ENCODE measurements around the gene AGBL3. TPM values are rescaled to one million over a fixed set of nuclear protein-coding genes. Genes with fewer than 3 reads are reported as not detected.

Gene AGBL3
- total and polyA plus RNA-seq, 2 of the 8 experiments (the other 6 are each of a cell fraction or from before 2014, with no cell fraction given), result 1.1 to 1.9 TPM

GRCh38 chr7:135012229-135012628, 25.9 kb downstream of the AGBL3 start:
- Histone ChIP-seq H3K14ac (ENCODE audit: insufficient read length) (no peak overlapping the region), H3K79me1 (ENCODE audit: low read depth, low read length) (no peaks in the 10 kb centered on the region), H3K9me3 (ENCODE audit: insufficient read depth in 2 of 2, low read depth in 1 of 2, low read length in 1 of 2) (no peaks in the 10 kb centered on the region), H3K18ac (ENCODE audit: extremely low read depth, low read length) (no peak overlapping the region), H2AK5ac (ENCODE audit: low read depth, low read length) (no peak overlapping the region), H3K4me3 (ENCODE audit: extremely low read depth in 1 of 4, insufficient read depth in 2 of 4, low read depth in 3 of 4, low read length in 4 of 4) (no peak overlapping the region), H3K4me1 (replicated peaks in 1 of 4; ENCODE audit: control insufficient read depth in 3 of 4, insufficient read depth in 4 of 4, low read length in 3 of 4) (no peaks in the 10 kb centered on the region), H3K56ac (replicated peaks; ENCODE audit: insufficient read length, low read depth, low read length) (no peak overlapping the region), H3K36me3 (ENCODE audit: control insufficient read depth in 2 of 4, insufficient read depth in 4 of 4, low read length in 3 of 4) (no peaks in the 10 kb centered on the region), H2BK20ac (ENCODE audit: low read length) (no peak overlapping the region), H4K8ac (ENCODE audit: extremely low read depth, insufficient read depth, low read length) (no peak overlapping the region), H4K20me1 (replicated peaks in 1 of 2; ENCODE audit: control insufficient read depth in 1 of 2, insufficient read depth in 2 of 2, low read length in 2 of 2) (no peaks in the 10 kb centered on the region), H3K4ac (replicated peaks; ENCODE audit: insufficient read length, low read depth, low read length) (no peak overlapping the region), H3K23me2 (ENCODE audit: low read depth, low read length) (no peaks in the 10 kb centered on the region), H2BK120ac (replicated peaks; ENCODE audit: low read depth, low read length) (no peak overlapping the region), H3K27ac (ENCODE audit: low read depth, low read length) (no peak overlapping the region), H2BK12ac (ENCODE audit: low read depth, low read length) (no peak overlapping the region), H2BK5ac (ENCODE audit: low read depth, low read length) (no peak overlapping the region), H4K91ac (replicated peaks; ENCODE audit: insufficient read length, low read length) (no peak overlapping the region), H4K5ac (ENCODE audit: insufficient read length, low read depth, low read length) (no peak overlapping the region), H2AFZ (ENCODE audit: low read length) (no peak overlapping the region), H3K4me2 (ENCODE audit: insufficient read depth in 1 of 2, low read depth in 2 of 2, low read length in 2 of 2) (no peak overlapping the region), H3K23ac (ENCODE audit: insufficient read length) (no peak overlapping the region), H3K27me3 (replicated peaks in 1 of 4; ENCODE audit: control insufficient read depth in 3 of 4, extremely low read depth in 1 of 4, insufficient read depth in 3 of 4, low read length in 3 of 4) (no peaks in the 10 kb centered on the region), H3K9ac (replicated peaks in 1 of 4; ENCODE audit: extremely low read depth in 1 of 4, low read depth in 3 of 4, low read length in 3 of 4) (no peak overlapping the region), H2BK15ac (ENCODE audit: low read length) (no peak overlapping the region), H3K79me2 (ENCODE audit: control insufficient read depth in 1 of 2, insufficient read depth in 2 of 2, low read length in 2 of 2) (no peaks in the 10 kb centered on the region)
- no peak for TF ChIP-seq TAF7 (optimal IDR thresholded peaks at IDR 0.05; ENCODE audit: borderline replicate concordance, low read depth, low read length)
- TF ChIP-seq TBP (IDR thresholded peaks at IDR 0.05; ENCODE audit: low read depth, low read length), result no peak
- no peak for TF ChIP-seq SUZ12 (IDR thresholded peaks at IDR 0.05; ENCODE audit: low read length)
- no peak for TF ChIP-seq EZH2 (IDR thresholded peaks at IDR 0.05; ENCODE audit: low read depth, low read length, severe bottlenecking)
- TF ChIP-seq RFX5 (IDR thresholded peaks at IDR 0.05; ENCODE audit: borderline replicate concordance, low read depth, low read length), result no peak
- no peak for TF ChIP-seq BACH1 (IDR thresholded peaks at IDR 0.05; ENCODE audit: low read length)
- no peak for TF ChIP-seq HDAC2 (IDR thresholded peaks at IDR 0.05; ENCODE audit: borderline replicate concordance in 1 of 2, low read depth in 2 of 2, low read length in 2 of 2)
- TF ChIP-seq ZNF274 (IDR thresholded peaks at IDR 0.05; ENCODE audit: borderline replicate concordance, extremely low read depth, low read length), result no peak
- no peak for TF ChIP-seq CHD2 (IDR thresholded peaks at IDR 0.05; ENCODE audit: low read length)
- no peak for TF ChIP-seq CTCF (IDR thresholded peaks at IDR 0.05; ENCODE audit: control extremely low read depth in 1 of 3, insufficient read depth in 1 of 3, low read depth in 1 of 3, low read length in 3 of 3)
- TF ChIP-seq YY1 (IDR thresholded peaks at IDR 0.05; ENCODE audit: low read depth, low read length), result no peak
- DNase-seq (ENCODE audit: low read depth in 1 of 2, low spot score in 2 of 2) (no peak), FAIRE-seq (no peak)
- ChIA-PET POLR2A (ENCODE audit: partially characterized antibody) (no interaction called here), CTCF (ENCODE audit: partially characterized antibody) (interaction anchor here (0.9 to 1.1 kb wide), 2 partner anchors 12 to 97 kb away, joined by 3 read pairs; no protein-coding TSS in a partner anchor)

Measured in H1 (cell line).